ENCODE measurements around the gene SCN10A.

GRCh38 chr3:38746641-38747040, 69.4 kb downstream of the SCN10A start:
- no peak for TF ChIP-seq EZH2 (IDR thresholded peaks at IDR 0.05; ENCODE audit: insufficient read depth, poor library complexity, severe bottlenecking)
- no peak for TF ChIP-seq EZH2phosphoT487 (IDR thresholded peaks at IDR 0.05; ENCODE audit: insufficient read depth, low read depth)
